Ascending aorta (tissue), 2 donors: Measurements from ENCODE around the gene THBS4. TPM values are rescaled to one million over a fixed set of nuclear protein-coding genes. Genes with fewer than 3 reads are reported as not detected.
A peak's percentile ranks its signal among the peaks of the same experiment; 100 is the strongest.

Source experiments
- DNase-seq, 2 donors: peaks; one replicate each; pipeline ENCODE4 v3.0.0-alpha.2; 2019; ENCODE audit warnings: low spot score in 2 of 2
- H3K27ac ChIP-seq, 2 donors: fragments of 200-600 bp; sonication (generic); one replicate each; pipeline ENCODE4 v1.5.1; 2016 to 2017; ENCODE audit warnings: mild to moderate bottlenecking in 1 of 2
- H3K27me3 ChIP-seq: fragments of 200-600 bp; sonication (generic); one replicate; pipeline ENCODE4 v1.5.1; 2017
- H3K36me3 ChIP-seq, 2 donors: fragments of 200-600 bp; sonication (generic); one replicate each; pipeline ENCODE4 v1.5.1; 2016
- H3K4me1 ChIP-seq, 2 donors: fragments of 200-600 bp; sonication (generic); one replicate each; pipeline ENCODE4 v1.5.1; 2016 to 2017; ENCODE audit warnings: mild to moderate bottlenecking in 1 of 2
- H3K4me3 ChIP-seq, 2 donors: fragments of 200-600 bp; sonication (generic); one replicate each; pipeline ENCODE4 v1.5.1; 2016 to 2017; ENCODE audit warnings: mild to moderate bottlenecking in 1 of 2
- H3K9me3 ChIP-seq, 2 donors: fragments of 200-600 bp; sonication (generic); one replicate each; pipeline ENCODE4 v1.5.1; 2016
- intact Hi-C: fragments of 100-400 bp; cut with DNase I; formaldehyde crosslinking; loops from one replicate; pipeline ENCODE4 v1.15.1; 2023
- total RNA-seq: library from RNA; depleted of rRNA; stranded (reverse); fragments of >200 nt; gene quantifications from one replicate; pipeline ENCODE4 v1.1.0, GENCODE V29; 2016
- TF ChIP-seq, protein P1 (sequence below), 3 experiments: fragments of 200-600 bp in 2 of 3; fragments of 450-650 bp in 1 of 3; sonication (generic) in 2 of 3; IDR thresholded peaks; one replicate each; pipeline ENCODE4 v1.5.1; 2016 to 2019; ENCODE audit warnings: antibody characterized with exemption in 3 of 3, mild to moderate bottlenecking in 1 of 3, moderate library complexity in 1 of 3

Gene THBS4
- not detected for total RNA-seq

- intact Hi-C loops: no loop called here
- Histone ChIP-seq H3K4me1 (no peaks in the 10 kb centered on the region), H3K27me3 (peaks cover 4% of the 10 kb centered on the region), H3K36me3 (no peaks in the 10 kb centered on the region), H3K9me3 (no peaks in the 10 kb centered on the region), H3K4me3 (peak within 1 kb of the TSS; percentile 41), H3K27ac (no peak within 1 kb of the TSS)
- TF ChIP-seq, protein P1, sequence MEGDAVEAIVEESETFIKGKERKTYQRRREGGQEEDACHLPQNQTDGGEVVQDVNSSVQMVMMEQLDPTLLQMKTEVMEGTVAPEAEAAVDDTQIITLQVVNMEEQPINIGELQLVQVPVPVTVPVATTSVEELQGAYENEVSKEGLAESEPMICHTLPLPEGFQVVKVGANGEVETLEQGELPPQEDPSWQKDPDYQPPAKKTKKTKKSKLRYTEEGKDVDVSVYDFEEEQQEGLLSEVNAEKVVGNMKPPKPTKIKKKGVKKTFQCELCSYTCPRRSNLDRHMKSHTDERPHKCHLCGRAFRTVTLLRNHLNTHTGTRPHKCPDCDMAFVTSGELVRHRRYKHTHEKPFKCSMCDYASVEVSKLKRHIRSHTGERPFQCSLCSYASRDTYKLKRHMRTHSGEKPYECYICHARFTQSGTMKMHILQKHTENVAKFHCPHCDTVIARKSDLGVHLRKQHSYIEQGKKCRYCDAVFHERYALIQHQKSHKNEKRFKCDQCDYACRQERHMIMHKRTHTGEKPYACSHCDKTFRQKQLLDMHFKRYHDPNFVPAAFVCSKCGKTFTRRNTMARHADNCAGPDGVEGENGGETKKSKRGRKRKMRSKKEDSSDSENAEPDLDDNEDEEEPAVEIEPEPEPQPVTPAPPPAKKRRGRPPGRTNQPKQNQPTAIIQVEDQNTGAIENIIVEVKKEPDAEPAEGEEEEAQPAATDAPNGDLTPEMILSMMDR (IDR thresholded peaks at IDR 0.05): no peak
- DNase-seq: no peak
Measured at GRCh38 chr5:80034962-80035821, at the start of gene THBS4. TSS of gene THBS4 (plus strand) at chr5:80035348. CDS start at chr5:80035538, 190 bp downstream.

GRCh38 chr5:79986260-79986659 is 48.9 kb upstream of the THBS4 start:
- TF ChIP-seq, protein P1 (IDR thresholded peaks at IDR 0.05): no peak
- intact Hi-C loops: no loop called here
- no peak for DNase-seq
- H3K9me3 ChIP-seq: no peaks in the 10 kb centered on the region
- no peak overlapping the region for H3K4me3 ChIP-seq
- H3K36me3 ChIP-seq: peaks cover 43 to 70% of the 10 kb centered on the region in 2 donors
- H3K4me1 ChIP-seq: no peaks in the 10 kb centered on the region
- H3K27me3 ChIP-seq: no peaks in the 10 kb centered on the region
- H3K27ac ChIP-seq: no peak overlapping the region

GRCh38 chr5:79990205-79990597 is 44.9 kb upstream of the THBS4 start:
- H3K9me3 ChIP-seq: no peaks in the 10 kb centered on the region
- intact Hi-C loops: loop anchor here (5.0 kb wide), 2 partner anchors 378 to 662 kb away; partner anchors contain the start of genes DHFR, MSH3 and TENT2
- H3K27ac ChIP-seq: no peak overlapping the region
- H3K27me3 ChIP-seq: no peaks in the 10 kb centered on the region
- TF ChIP-seq, protein P1 (IDR thresholded peaks at IDR 0.05): no peak
- peaks cover 0 to 8% of the 10 kb centered on the region in 2 donors for H3K4me1 ChIP-seq
- H3K36me3 ChIP-seq: peaks cover 17 to 32% of the 10 kb centered on the region in 2 donors
- no peak for DNase-seq
- H3K4me3 ChIP-seq: peak overlapping the region; percentile 64 to 89

GRCh38 chr5:79990598-79991507 is 44.3 kb upstream of the THBS4 start, which contains the start of gene MTX3:
TSS of gene MTX3 (minus strand) at chr5:79991262. CDS start at chr5:79991238, 24 bp downstream.
- TF ChIP-seq, protein P1 (IDR thresholded peaks at IDR 0.05): no peak
- H3K27me3 ChIP-seq: no peaks in the 10 kb centered on the region
- H3K36me3 ChIP-seq: peaks cover 11 to 25% of the 10 kb centered on the region in 2 donors
- intact Hi-C loops: loop anchor here (1.0 to 5.0 kb wide), 3 partner anchors 92 to 661 kb away; partner anchors contain the start of genes DHFR, MSH3 and TENT2
- peak; percentile 30 to 88 for DNase-seq
- H3K4me3 ChIP-seq: peak within 1 kb of the TSS; percentile 64 to 89
- peak within 1 kb of the TSS; percentile 56 to 69 for H3K27ac ChIP-seq
- H3K9me3 ChIP-seq: no peaks in the 10 kb centered on the region
- peaks cover 0 to 8% of the 10 kb centered on the region in 2 donors for H3K4me1 ChIP-seq

- Histone ChIP-seq H3K36me3 (peaks cover 0 to 5% of the 10 kb centered on the region in 2 donors), H3K4me3 (no peak overlapping the region), H3K27me3 (no peaks in the 10 kb centered on the region), H3K4me1 (peaks cover 0 to 8% of the 10 kb centered on the region in 2 donors), H3K27ac (no peak overlapping the region), H3K9me3 (no peaks in the 10 kb centered on the region)
- TF ChIP-seq, protein P1 (IDR thresholded peaks at IDR 0.05): no peak
- DNase-seq: no peak
- intact Hi-C loops: loop anchor here (5.0 kb wide), 2 partner anchors 381 to 659 kb away; partner anchors contain the start of genes DHFR, MSH3 and TENT2
Measured at GRCh38 chr5:79992891-79993657, 42.1 kb upstream of the THBS4 start.
